Activated CD8-positive, alpha-beta memory T cell treated with anti-CD3 and anti-CD28 coated beads for 24 hours (primary cell): Measurements from ENCODE around the gene PPP4R3A.
"Not testable (repeated sequence)": the region's sequence is repeated elsewhere in the genome, so short reads cannot be mapped to it uniquely, and the experiment has no call there.

Source experiments
- DNase-seq: peaks from one replicate; pipeline ENCODE4 v3.0.0-alpha.2; 2020

Gene PPP4R3A

GRCh38 chr14:91503000-91503504, 7.1 kb downstream of the PPP4R3A start:
- no peak for DNase-seq

DNA sequence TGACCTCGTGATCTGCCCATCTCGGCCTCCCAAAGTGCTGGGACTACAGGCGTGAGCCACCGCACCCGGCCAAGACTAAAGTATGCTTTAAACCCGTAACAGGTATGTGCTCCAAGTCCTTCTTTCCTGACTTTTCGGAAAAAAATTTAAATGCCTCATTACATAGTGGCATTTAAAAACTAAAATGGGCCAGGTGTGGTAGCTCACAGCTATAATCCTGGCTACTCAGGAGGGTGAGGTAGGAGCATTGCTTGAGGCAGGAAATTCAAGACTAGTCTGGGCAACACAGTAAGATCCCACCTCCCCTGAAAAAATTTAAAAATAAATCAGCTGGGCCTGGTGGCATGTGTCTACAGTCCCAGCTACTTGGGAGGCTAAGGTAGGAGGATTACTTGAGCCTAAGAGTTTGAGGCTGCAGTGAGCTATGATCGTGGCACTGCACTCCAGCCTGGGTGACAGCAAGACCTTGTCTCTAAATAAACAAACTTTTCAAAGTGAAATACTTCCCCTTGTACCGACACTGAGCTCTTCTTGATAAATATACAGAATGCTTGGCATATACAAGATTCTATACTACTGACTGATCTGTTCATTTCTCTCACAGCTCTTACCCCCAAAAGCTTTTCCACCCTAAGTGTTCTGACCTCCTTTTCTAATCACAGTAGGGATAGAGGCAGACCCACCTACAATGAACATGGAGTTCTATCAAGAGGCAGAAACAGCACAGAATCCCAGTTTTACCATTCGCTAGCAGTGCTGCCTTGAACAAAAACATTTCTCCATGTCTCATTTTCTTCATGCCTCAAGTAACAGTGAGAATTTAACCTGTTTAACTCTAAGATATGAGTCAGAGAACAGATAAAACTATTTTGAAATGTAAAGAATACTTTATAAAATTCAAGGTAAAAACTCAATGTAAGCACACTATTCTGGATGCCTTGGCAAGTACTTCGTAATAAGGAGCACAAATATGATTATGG, 7.9 kb downstream of the PPP4R3A start:
- DNase-seq: no peak

DNA sequence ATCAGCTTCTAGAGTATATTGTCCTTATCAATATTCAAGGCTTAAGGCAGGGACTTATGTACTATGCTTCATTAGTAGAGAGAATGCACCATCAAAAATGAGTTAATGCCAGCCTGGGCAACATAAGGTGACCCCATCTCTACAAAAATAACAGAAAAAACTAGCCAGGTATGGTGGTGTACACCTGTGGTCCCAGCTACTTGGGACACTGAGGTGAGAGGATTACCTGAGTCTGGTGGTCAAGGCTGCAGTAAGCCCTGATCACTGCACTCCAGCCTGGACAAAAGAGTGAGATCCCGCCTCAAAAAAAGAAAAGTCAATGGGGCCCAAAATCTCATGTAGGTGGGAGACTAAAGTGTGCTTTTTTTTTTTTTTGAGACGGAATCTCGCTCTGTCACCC, 8.8 kb downstream of the PPP4R3A start:
- no peak for DNase-seq

- DNase-seq: no peak
Measured at GRCh38 chr14:91496790-91497189, 13.3 kb downstream of the PPP4R3A start.

DNA sequence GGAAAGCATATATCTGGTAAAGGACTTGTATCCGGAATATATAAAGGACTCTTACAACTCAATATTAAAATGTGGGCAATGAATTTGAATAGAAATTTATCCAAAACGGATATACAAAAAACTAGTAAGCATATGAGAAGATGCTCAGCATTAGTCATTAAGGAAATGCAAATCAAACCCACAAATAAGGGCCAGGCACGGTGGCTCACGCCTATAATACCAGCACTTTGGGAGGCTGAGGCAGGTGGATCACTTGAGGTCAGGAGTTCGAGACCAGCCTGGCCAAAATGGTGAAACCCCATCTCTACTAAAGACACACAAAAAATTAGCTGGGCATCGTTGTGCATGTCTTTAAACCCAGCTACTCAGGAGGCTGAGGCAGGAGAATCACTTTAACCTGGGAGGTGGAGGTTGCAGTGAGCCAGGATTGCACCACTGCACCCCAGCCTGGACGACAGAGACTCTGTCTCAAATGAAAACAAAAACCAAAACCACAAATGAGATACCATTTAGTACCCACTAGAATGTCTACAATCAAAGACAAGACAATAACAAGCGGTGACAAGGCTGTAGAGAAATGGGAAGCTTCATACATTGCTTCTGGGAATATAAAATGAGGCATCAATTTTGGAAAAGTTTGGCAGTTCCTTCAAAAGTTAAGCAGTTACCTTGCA, 15.6 kb downstream of the PPP4R3A start:
- not testable (repeated sequence) for DNase-seq

- no peak for DNase-seq
Measured at GRCh38 chr14:91493169-91493568, 16.9 kb downstream of the PPP4R3A start.

DNA sequence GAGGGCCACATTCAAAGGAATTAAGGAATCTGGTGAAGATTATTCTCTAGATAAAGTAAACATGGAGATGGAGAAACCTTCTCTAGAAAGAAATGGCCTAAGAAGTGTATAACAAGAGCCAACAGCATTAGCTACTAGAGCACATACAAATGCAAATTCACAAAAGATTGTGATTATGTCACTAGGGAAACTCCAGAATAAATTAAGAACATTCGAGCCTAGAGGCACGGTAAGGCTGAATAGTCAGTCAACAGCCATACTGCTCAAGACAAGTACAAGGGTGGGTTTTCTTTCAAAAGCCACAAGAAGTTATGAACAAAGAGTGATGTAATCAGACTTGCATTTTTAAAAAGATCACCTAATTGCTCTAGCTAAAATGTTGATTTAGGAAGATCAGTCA, 25.4 kb downstream of the PPP4R3A start:
- DNase-seq: no peak

DNA sequence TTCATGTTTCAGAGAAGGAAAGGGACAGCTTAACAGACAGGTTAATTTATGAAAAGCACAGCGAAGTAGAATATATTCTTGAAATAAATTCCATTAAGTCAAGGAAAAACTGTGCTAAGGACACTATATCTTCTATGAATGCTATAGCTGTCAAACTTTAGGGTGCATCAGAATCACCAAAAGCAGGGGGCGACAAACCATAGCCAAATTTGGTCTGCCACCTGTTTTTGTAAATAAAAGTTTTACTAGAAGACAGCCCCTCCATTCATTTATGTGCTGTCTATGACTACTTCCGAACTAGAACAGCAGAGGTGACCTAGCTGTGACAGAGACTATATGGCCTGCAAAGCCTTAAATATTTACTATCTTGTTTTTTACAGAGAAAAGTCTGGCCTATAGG, 25.9 kb downstream of the PPP4R3A start:
- DNase-seq: no peak

- no peak for DNase-seq
Measured at GRCh38 chr14:91482263-91483013, 27.7 kb downstream of the PPP4R3A start.

- DNase-seq: no peak
Measured at GRCh38 chr14:91477388-91477787, 32.7 kb downstream of the PPP4R3A start.

- no peak for DNase-seq
Measured at GRCh38 chr14:91473046-91473445, 37.1 kb downstream of the PPP4R3A start.

- no peak for DNase-seq
Measured at GRCh38 chr14:91470216-91470615, 39.9 kb downstream of the PPP4R3A start.

DNA sequence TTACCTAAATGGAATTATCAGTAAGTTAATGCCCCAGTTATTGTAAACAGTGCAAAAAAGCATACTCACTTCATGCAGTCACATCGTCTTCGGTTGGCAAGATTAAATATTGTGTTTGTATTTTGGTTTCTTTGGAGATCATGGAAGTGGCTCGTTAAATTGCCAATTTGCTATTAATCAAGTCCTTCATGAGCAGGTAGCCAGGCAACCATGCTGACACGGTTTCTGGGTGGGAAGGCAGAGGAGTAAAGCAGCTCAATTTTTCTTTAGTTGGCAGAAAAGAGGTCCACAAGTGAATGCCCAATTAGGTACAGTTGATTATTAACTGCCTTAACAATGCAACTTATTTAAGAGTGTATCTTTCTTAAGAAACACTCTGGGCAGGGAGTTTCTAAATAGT, 43.9 kb downstream of the PPP4R3A start:
- no peak for DNase-seq

- DNase-seq: no peak
Measured at GRCh38 chr14:91464615-91465205, 45.4 kb downstream of the PPP4R3A start.

- DNase-seq: no peak
Measured at GRCh38 chr14:91458612-91459011, 51.5 kb downstream of the PPP4R3A start.

- DNase-seq: no peak
Measured at GRCh38 chr14:91456283-91456682, 53.8 kb downstream of the PPP4R3A start.

GRCh38 chr14:91454580-91454979, 55.5 kb downstream of the PPP4R3A start:
- no peak for DNase-seq

- no peak for DNase-seq
Measured at GRCh38 chr14:91454155-91454554, 56.0 kb downstream of the PPP4R3A start.

DNA sequence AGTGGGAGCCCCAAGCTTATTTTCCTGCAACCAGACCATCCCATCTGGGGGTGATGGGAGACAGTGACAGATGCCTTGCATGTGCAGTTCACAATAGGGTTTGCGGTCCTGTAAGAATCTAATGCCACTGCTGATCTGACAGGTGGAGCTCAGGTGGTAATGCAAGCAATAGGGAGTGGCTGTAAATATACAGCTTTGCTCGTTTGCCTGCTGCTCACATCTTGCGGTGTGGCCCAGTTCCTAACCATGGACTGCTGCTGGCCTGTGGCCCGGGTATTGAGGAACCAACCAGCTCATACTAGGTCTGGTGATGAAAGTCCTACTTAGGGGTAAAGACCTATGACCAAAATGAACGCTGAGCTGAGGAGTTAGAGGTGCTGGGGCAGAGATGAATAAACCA, 56.4 kb downstream of the PPP4R3A start:
- DNase-seq: no peak

- no peak for DNase-seq
Measured at GRCh38 chr14:91444335-91445020, 65.6 kb downstream of the PPP4R3A start.

GRCh38 chr14:91439345-91439744, 70.8 kb downstream of the PPP4R3A start:
- no peak for DNase-seq

DNA sequence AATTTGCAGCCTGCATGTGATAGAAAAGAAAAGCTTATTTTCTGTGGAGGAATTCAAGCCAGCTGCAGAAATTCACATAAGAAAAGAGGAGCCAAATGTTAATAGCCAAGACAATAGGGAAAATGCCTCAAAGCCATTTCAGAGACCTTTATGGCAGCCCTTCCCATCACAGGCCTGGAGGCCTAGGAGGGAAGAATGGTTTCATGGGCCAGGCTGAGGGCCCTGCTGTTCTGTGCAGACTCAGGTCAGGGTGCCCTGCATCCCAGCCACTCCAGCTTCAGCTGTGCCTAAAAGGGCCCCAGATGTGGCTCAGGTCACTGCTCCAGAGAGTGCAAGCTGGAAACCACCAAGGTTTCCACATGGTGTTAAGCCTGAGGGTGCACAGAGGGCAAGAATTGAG, 71.3 kb downstream of the PPP4R3A start:
- DNase-seq: no peak
